HuH-7 (cell line): Measurements from ENCODE around the gene GPRIN3.
"Not testable (repeated sequence)": the region's sequence is repeated elsewhere in the genome, so short reads cannot be mapped to it uniquely, and the experiment has no call there.

Source experiments
- DNase-seq: peaks from one replicate; pipeline ENCODE4 v3.0.0; 2011; ENCODE audit warnings: low spot score

The GPRIN3 gene

GRCh38 chr4:89311433-89311832 is 3.8 kb upstream of the GPRIN3 start:
- DNase-seq = no peak

GRCh38 chr4:89309154-89309553 is 1.6 kb upstream of the GPRIN3 start:
- not testable (repeated sequence) for DNase-seq

- no peak for DNase-seq
Measured at GRCh38 chr4:89308161-89308500, 531 bp upstream of the GPRIN3 start.

GRCh38 chr4:89307178-89307445 is 488 bp downstream of the GPRIN3 start:
- DNase-seq = no peak

GRCh38 chr4:89306486-89307177 is 968 bp downstream of the GPRIN3 start:
- no peak for DNase-seq

GRCh38 chr4:89305712-89306437 is 1.7 kb downstream of the GPRIN3 start:
- no peak for DNase-seq

GRCh38 chr4:89305028-89305427 is 2.6 kb downstream of the GPRIN3 start:
- no peak for DNase-seq

GRCh38 chr4:89303814-89304388 is 3.7 kb downstream of the GPRIN3 start:
- DNase-seq = no peak

- no peak for DNase-seq
Measured at GRCh38 chr4:89303177-89303576, 4.4 kb downstream of the GPRIN3 start.

GRCh38 chr4:89301902-89302301 is 5.7 kb downstream of the GPRIN3 start:
- DNase-seq = no peak

GRCh38 chr4:89301003-89301402 is 6.6 kb downstream of the GPRIN3 start:
- DNase-seq = no peak

GRCh38 chr4:89300499-89300898 is 7.1 kb downstream of the GPRIN3 start:
- DNase-seq = no peak

GRCh38 chr4:89300060-89300459 is 7.5 kb downstream of the GPRIN3 start:
- no peak for DNase-seq

GRCh38 chr4:89299153-89299791 is 8.3 kb downstream of the GPRIN3 start:
- no peak for DNase-seq

- no peak for DNase-seq
Measured at GRCh38 chr4:89298788-89299152, 8.8 kb downstream of the GPRIN3 start.

- DNase-seq = no peak
Measured at GRCh38 chr4:89298155-89298554, 9.4 kb downstream of the GPRIN3 start.

GRCh38 chr4:89296896-89297295 is 10.7 kb downstream of the GPRIN3 start:
- DNase-seq = no peak

GRCh38 chr4:89296399-89296798 is 11.2 kb downstream of the GPRIN3 start:
- DNase-seq = no peak

GRCh38 chr4:89295415-89295927 is 12.1 kb downstream of the GPRIN3 start:
- no peak for DNase-seq

- DNase-seq = no peak
Measured at GRCh38 chr4:89294573-89295269, 12.9 kb downstream of the GPRIN3 start.

GRCh38 chr4:89293299-89293698 is 14.3 kb downstream of the GPRIN3 start:
- no peak for DNase-seq

- DNase-seq = no peak
Measured at GRCh38 chr4:89290727-89291516, 16.7 kb downstream of the GPRIN3 start.
